HCT116 (cell line): ENCODE measurements around the gene TAB3.

Experiments used
- CTCF ChIP-seq, 3 experiments: fragments of 200-600 bp in 1 of 3; sonication (generic) in 1 of 3; IDR thresholded peaks in 2 of 3; conservative IDR thresholded peaks in 1 of 3; 2 replicates each; pipeline ENCODE4 v1.5.1; 2012 to 2017; ENCODE audit warnings: low read depth in 2 of 3, low read length in 2 of 3, antibody characterized with exemption in 1 of 3, borderline replicate concordance in 1 of 3, control low read depth in 1 of 3, mild to moderate bottlenecking in 1 of 3, mixed read lengths in 1 of 3, mixed run types in 1 of 3, moderate library complexity in 1 of 3; ENCODE audit not compliant: insufficient read depth in 1 of 3
- EZH2 ChIP-seq: fragments of 200-600 bp; sonication (generic); IDR thresholded peaks from 2 replicates; pipeline ENCODE4 v1.6.1; 2017; ENCODE audit warnings: antibody characterized with exemption, mixed run types
- EZH2phosphoT487 ChIP-seq: fragments of 200-600 bp; IDR thresholded peaks from 2 replicates; pipeline ENCODE4 v1.6.1; 2018; ENCODE audit warnings: antibody characterized with exemption, borderline replicate concordance
- FOSL1 ChIP-seq: IDR thresholded peaks from 2 replicates; pipeline ENCODE4 v1.6.1; 2012; ENCODE audit warnings: low read depth
- MAX ChIP-seq: IDR thresholded peaks from 2 replicates; pipeline ENCODE4 v1.6.1; 2012
- POLR2A ChIP-seq: IDR thresholded peaks from 2 replicates; pipeline ENCODE4 v1.7.0; 2011; ENCODE audit warnings: borderline replicate concordance; ENCODE audit not compliant: insufficient read depth, insufficient read length; ENCODE audit errors: extremely low read depth
- POLR2AphosphoS5 ChIP-seq: IDR thresholded peaks from 2 replicates; pipeline ENCODE4 v1.6.1; 2011; ENCODE audit warnings: mild to moderate bottlenecking, low read depth, low read length, moderate library complexity
- RAD21 ChIP-seq: IDR thresholded peaks from 2 replicates; pipeline ENCODE4 v1.6.1; 2012; ENCODE audit warnings: low read depth, mild to moderate bottlenecking
- REST ChIP-seq: IDR thresholded peaks from 2 replicates; pipeline ENCODE4 v1.6.1; 2012; ENCODE audit warnings: low read depth
- SRF ChIP-seq: IDR thresholded peaks from 2 replicates; pipeline ENCODE4 v1.6.1; 2012; ENCODE audit warnings: low read depth
- TCF7L2 ChIP-seq: IDR thresholded peaks from 2 replicates; pipeline ENCODE4 v1.7.0; 2011; ENCODE audit warnings: borderline replicate concordance, inconsistent platforms; ENCODE audit not compliant: insufficient read depth, insufficient read length; ENCODE audit errors: extremely low read depth
- ZBTB33 ChIP-seq: IDR thresholded peaks from 2 replicates; pipeline ENCODE4 v1.6.1; 2011; ENCODE audit warnings: mild to moderate bottlenecking, low read length, moderate library complexity; ENCODE audit not compliant: insufficient replicate concordance; ENCODE audit errors: extremely low read depth
- ZFX ChIP-seq: fragments of 450-650 bp; IDR thresholded peaks from 2 replicates; pipeline ENCODE4 v1.6.1; 2017
- ZNF274 ChIP-seq: fragments of 200-500 bp; sonication (Bioruptor generic); IDR thresholded peaks from 2 replicates; pipeline ENCODE4 v1.6.1; 2014; ENCODE audit warnings: mild to moderate bottlenecking, low read depth, low read length, inconsistent platforms

GRCh38 chrX:30806187-30806728 is 82.8 kb downstream of the TAB3 start:
- TF ChIP-seq EZH2 (no peak), RAD21 (no peak), SRF (no peak), CTCF (IDR thresholded peaks at IDR 0.05 in 2 of 3, conservative IDR thresholded peaks at IDR 0.05 in 1 of 3; ENCODE audit: borderline replicate concordance in 1 of 3, insufficient read depth in 1 of 3, low read depth in 2 of 3, low read length in 2 of 3) (no peak), POLR2A (no peak), MAX (no peak), ZNF274 (no peak), POLR2AphosphoS5 (no peak), EZH2phosphoT487 (no peak), ZFX (no peak), ZBTB33 (no peak), TCF7L2 (no peak), FOSL1 (no peak), REST (no peak)
